Peyer's patch (tissue), 4 donors: ENCODE measurements around the gene ULBP2. TPM values are rescaled to one million over a fixed set of nuclear protein-coding genes. Genes with fewer than 3 reads are reported as not detected.

Experiments
- DNase-seq, 3 donors: peaks; one replicate each; pipeline ENCODE4 v3.0.0-alpha.2; 2017 to 2019
- H3K27ac ChIP-seq, 4 donors: fragments of 200-600 bp; sonication (generic); one replicate each; pipeline ENCODE4 v1.5.1; 2016 to 2019
- H3K27me3 ChIP-seq, 2 donors: fragments of 200-600 bp; sonication (generic); one replicate each; pipeline ENCODE4 v1.5.1; 2019
- H3K36me3 ChIP-seq, 3 donors: fragments of 200-600 bp; sonication (generic); one replicate each; pipeline ENCODE4 v1.5.1; 2016 to 2019
- H3K4me1 ChIP-seq, 4 donors: fragments of 200-600 bp; sonication (generic); one replicate each; pipeline ENCODE4 v1.5.1; 2016 to 2019
- H3K4me3 ChIP-seq, 4 donors: fragments of 200-600 bp; sonication (generic); 1 replicate in 3 of 4; 2 replicates in 1 of 4; pipeline ENCODE4 v1.5.1; 2016 to 2019; ENCODE audit warnings: mild to moderate bottlenecking in 1 of 4
- H3K9me3 ChIP-seq, 4 donors: fragments of 200-600 bp; sonication (generic); one replicate each; pipeline ENCODE4 v1.5.1; 2016 to 2019; ENCODE audit warnings: mild to moderate bottlenecking in 1 of 4
- POLR2A ChIP-seq, 2 donors: fragments of 450-650 bp; IDR thresholded peaks; one replicate each; pipeline ENCODE4 v1.5.1; 2017; ENCODE audit warnings: antibody characterized with exemption in 2 of 2, mild to moderate bottlenecking in 2 of 2, moderate library complexity in 2 of 2
- total RNA-seq, 4 donors: library from RNA; depleted of rRNA; stranded (reverse); fragments of >200 nt; gene quantifications; one replicate each; pipeline ENCODE4 v1.1.0, GENCODE V29; 2016
- TF ChIP-seq, protein P1 (sequence below), 6 experiments: fragments of 450-650 bp in 4 of 6; fragments of 200-600 bp in 2 of 6; sonication (generic) in 1 of 6; IDR thresholded peaks; one replicate each; pipeline ENCODE4 v1.5.1; 2017 to 2019; ENCODE audit warnings: antibody characterized with exemption in 6 of 6, mild to moderate bottlenecking in 3 of 6, moderate library complexity in 1 of 6

Gene ULBP2
- total RNA-seq, 4 donors from 2014 or later = not detected

DNA sequence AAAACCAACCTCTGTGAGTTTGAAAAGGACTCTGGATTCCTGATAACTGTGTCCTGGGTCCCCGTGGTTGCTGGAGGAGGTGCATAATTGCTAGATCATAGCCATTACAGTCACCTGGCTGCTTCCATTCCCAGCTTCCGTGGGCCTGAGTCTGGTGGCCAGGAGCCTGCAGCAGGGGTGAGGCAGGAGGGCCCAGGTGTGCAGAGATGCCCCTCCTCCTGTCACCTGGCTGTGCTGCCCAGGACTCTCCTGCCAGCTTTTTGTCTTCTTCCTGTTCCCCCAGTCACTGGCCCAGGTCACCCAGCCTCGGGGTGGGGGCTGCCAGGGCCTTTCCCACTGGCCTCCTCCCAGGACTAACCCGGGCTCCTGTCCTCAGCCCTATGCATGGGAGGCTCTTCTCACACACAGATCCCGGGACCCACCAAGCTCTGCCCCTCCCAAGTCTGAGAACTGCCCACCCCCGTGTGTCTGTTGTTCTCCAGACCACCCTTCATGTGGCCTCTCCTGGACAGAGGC lies 53.5 kb downstream of the ULBP2 start:
- no peak overlapping the region for H3K27ac ChIP-seq
- no peaks in the 10 kb centered on the region for H3K9me3 ChIP-seq
- no peak for TF ChIP-seq POLR2A (IDR thresholded peaks at IDR 0.05)
- TF ChIP-seq, protein P1, sequence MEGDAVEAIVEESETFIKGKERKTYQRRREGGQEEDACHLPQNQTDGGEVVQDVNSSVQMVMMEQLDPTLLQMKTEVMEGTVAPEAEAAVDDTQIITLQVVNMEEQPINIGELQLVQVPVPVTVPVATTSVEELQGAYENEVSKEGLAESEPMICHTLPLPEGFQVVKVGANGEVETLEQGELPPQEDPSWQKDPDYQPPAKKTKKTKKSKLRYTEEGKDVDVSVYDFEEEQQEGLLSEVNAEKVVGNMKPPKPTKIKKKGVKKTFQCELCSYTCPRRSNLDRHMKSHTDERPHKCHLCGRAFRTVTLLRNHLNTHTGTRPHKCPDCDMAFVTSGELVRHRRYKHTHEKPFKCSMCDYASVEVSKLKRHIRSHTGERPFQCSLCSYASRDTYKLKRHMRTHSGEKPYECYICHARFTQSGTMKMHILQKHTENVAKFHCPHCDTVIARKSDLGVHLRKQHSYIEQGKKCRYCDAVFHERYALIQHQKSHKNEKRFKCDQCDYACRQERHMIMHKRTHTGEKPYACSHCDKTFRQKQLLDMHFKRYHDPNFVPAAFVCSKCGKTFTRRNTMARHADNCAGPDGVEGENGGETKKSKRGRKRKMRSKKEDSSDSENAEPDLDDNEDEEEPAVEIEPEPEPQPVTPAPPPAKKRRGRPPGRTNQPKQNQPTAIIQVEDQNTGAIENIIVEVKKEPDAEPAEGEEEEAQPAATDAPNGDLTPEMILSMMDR (IDR thresholded peaks at IDR 0.05) = no peak
- no peaks in the 10 kb centered on the region for H3K36me3 ChIP-seq
- peaks cover 0 to 19% of the 10 kb centered on the region in 2 donors for H3K27me3 ChIP-seq
- peaks cover 0 to 12% (median 1%) of the 10 kb centered on the region in 4 donors for H3K4me1 ChIP-seq
- no peak for DNase-seq
- no peak overlapping the region for H3K4me3 ChIP-seq

DNA sequence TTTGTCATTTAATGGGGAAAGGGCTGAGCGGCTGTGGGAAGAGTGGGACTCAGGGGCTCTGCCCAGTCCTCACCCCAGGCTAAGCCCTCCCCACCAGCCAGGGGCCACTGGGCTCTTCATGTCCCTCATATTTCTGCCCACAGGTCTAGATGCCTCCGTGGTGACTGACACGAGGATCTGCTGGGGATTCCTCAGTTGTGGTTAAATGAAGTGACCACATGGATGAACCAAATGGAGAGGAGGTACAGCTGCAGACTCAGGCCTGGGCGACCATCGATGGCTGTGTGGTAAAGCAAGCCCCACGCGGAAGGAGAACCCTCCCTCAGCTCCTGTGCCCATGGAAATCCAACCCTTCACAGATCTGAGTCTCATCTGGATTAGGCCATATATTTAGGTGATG lies 54.2 kb downstream of the ULBP2 start:
- Histone ChIP-seq H3K36me3 (no peaks in the 10 kb centered on the region), H3K4me1 (peaks cover 0 to 5% (median 0%) of the 10 kb centered on the region in 4 donors), H3K4me3 (no peak overlapping the region), H3K9me3 (no peaks in the 10 kb centered on the region), H3K27ac (no peak overlapping the region), H3K27me3 (peaks cover 0 to 14% of the 10 kb centered on the region in 2 donors)
- no peak for DNase-seq
- TF ChIP-seq POLR2A (IDR thresholded peaks at IDR 0.05) = no peak
- TF ChIP-seq, protein P1 (IDR thresholded peaks at IDR 0.05) = no peak

Other genes starting within 250 kb of the ULBP2 start
- gene LATS1, start 223.9 kb upstream of the ULBP2 start, total RNA-seq = 10 to 100 TPM; 21.8 to 38.8 (median 29.7) TPM
- 10 to 100 TPM; 16.1 to 64.4 (median 16.3) TPM for gene NUP43, start 195.5 kb upstream of the ULBP2 start, total RNA-seq
- gene PCMT1, start 192.3 kb upstream of the ULBP2 start, total RNA-seq = 10 to 100 TPM; 39.4 to 52.0 (median 44.9) TPM
- 10 to 100 TPM in 2 of 4 donors, 1 to 10 TPM in 2; 3.7 to 14.6 (median 11.0) TPM for gene LRP11, start 77.7 kb upstream of the ULBP2 start, total RNA-seq
- gene RAET1E, start 43.9 kb upstream of the ULBP2 start, total RNA-seq = not detected
- gene RAET1G, start 18.9 kb upstream of the ULBP2 start, total RNA-seq = not detected
- gene ULBP1, start 21.9 kb downstream of the ULBP2 start, total RNA-seq = not detected
- not detected for gene RAET1L, start 83.5 kb downstream of the ULBP2 start, total RNA-seq
- not detected for gene ULBP3, start 127.1 kb downstream of the ULBP2 start, total RNA-seq
- gene PPP1R14C, start 201.0 kb downstream of the ULBP2 start, total RNA-seq = 10 to 100 TPM in 2 of 4 donors, 1 to 10 TPM in 2; 4.4 to 21.2 (median 10.2) TPM